Loucy (cell line): ENCODE data around the gene RAD51B.

ENCODE experiments used
- H2AFZ ChIP-seq: fragments of 200-600 bp; sonication (generic); 2 replicates; pipeline ENCODE4 v1.6.0; 2016; ENCODE audit warnings: antibody characterized with exemption, mild to moderate bottlenecking, low read length, moderate library complexity
- H3F3A ChIP-seq: fragments of 200-600 bp; 2 replicates; pipeline ENCODE4 v1.6.0; 2016; ENCODE audit warnings: antibody characterized with exemption, low read depth, mild to moderate bottlenecking
- H3K27me3 ChIP-seq: fragments of 200-600 bp; sonication (generic); 2 replicates; pipeline ENCODE4 v1.6.1; 2014; ENCODE audit warnings: low read length, mild to moderate bottlenecking; ENCODE audit not compliant: insufficient read depth, poor library complexity, severe bottlenecking
- H3K36me3 ChIP-seq: fragments of 200-600 bp; sonication (generic); 2 replicates; pipeline ENCODE4 v1.6.1; 2016; ENCODE audit warnings: low read length; ENCODE audit not compliant: insufficient read depth
- H3K4me1 ChIP-seq: fragments of 200-600 bp; sonication (generic); 2 replicates; pipeline ENCODE4 v1.5.1; 2014; ENCODE audit warnings: low read length, mild to moderate bottlenecking; ENCODE audit not compliant: insufficient read depth, poor library complexity, severe bottlenecking
- H3K4me2 ChIP-seq: fragments of 200-600 bp; sonication (generic); 2 replicates; pipeline ENCODE4 v1.6.0; 2014; ENCODE audit warnings: antibody characterized with exemption, low read length, low read depth, mild to moderate bottlenecking; ENCODE audit not compliant: poor library complexity, severe bottlenecking
- H3K4me3 ChIP-seq: fragments of 200-600 bp; sonication (generic); 2 replicates; pipeline ENCODE4 v1.5.1; 2014; ENCODE audit warnings: low read length, mild to moderate bottlenecking, mixed read lengths; ENCODE audit not compliant: poor library complexity, severe bottlenecking
- H3K79me2 ChIP-seq: fragments of 200-600 bp; sonication (generic); 2 replicates; pipeline ENCODE4 v1.6.1; 2014; ENCODE audit warnings: low read length; ENCODE audit not compliant: insufficient read depth
- H3K9ac ChIP-seq: fragments of 200-600 bp; sonication (generic); 2 replicates; pipeline ENCODE4 v1.6.0; 2014; ENCODE audit warnings: mild to moderate bottlenecking, low read depth, low read length, moderate library complexity; ENCODE audit not compliant: poor library complexity, severe bottlenecking
- H3K9me2 ChIP-seq: fragments of 200-600 bp; sonication (generic); replicated peaks from 2 replicates; pipeline ENCODE4 v1.6.1; 2016; ENCODE audit warnings: low read depth, low read length, mixed read lengths
- H3K9me3 ChIP-seq: fragments of 200-600 bp; sonication (generic); 2 replicates; pipeline ENCODE4 v1.6.1; 2014; ENCODE audit warnings: mild to moderate bottlenecking, antibody characterized with exemption, low read length, low read depth; ENCODE audit not compliant: insufficient read depth
- H4K20me1 ChIP-seq: fragments of 200-600 bp; sonication (generic); 2 replicates; pipeline ENCODE4 v1.6.0; 2014; ENCODE audit warnings: antibody characterized with exemption, low read length, mild to moderate bottlenecking; ENCODE audit not compliant: insufficient read depth, poor library complexity, severe bottlenecking
- CTCF ChIP-seq: fragments of 200-600 bp; sonication (generic); conservative IDR thresholded peaks from 2 replicates; pipeline ENCODE4 v1.5.1; 2014; ENCODE audit warnings: mild to moderate bottlenecking, antibody characterized with exemption, low read length
- EZH2phosphoT487 ChIP-seq: fragments of 200-600 bp; IDR thresholded peaks from 2 replicates; pipeline ENCODE4 v1.6.1; 2018; ENCODE audit warnings: antibody characterized with exemption, mild to moderate bottlenecking, moderate library complexity, borderline replicate concordance

The RAD51B gene

DNA sequence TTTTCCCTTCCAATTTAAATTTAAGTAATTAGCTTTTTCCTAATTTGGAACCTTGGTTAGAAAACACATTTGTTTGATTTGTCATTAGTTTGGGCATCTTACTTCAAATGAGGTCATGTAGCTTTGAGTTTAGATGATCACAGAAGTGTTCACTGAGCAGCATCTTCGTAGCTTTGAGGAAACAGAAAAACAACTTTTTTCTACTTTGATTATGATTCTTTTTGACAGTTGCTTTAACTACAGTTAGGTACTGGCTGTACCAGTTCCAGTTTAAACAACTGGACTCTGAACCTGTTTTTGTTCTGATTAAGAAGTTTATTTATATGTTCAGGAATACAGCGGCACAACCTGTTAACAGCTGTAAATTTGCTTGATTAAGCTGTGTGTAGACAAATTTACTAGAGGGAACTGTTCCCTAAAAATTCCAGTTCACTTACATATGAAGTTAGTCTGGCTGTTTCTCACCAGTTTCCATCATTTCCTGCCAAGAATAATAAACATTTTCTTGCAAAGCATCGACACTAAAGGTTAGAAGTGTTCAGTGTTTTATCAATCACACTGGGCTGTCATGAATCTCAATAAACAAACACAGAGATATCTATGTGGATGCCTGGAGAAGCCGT lies 191.9 kb downstream of the RAD51B start:
- no peaks in the 10 kb centered on the region for H3K9me3 ChIP-seq
- no peaks in the 10 kb centered on the region for H3K27me3 ChIP-seq
- no peak for TF ChIP-seq CTCF
- H3K4me1 ChIP-seq = no peaks in the 10 kb centered on the region
- no peaks in the 10 kb centered on the region for H3K9me2 ChIP-seq
- no peaks in the 10 kb centered on the region for H3F3A ChIP-seq
- no peak overlapping the region for H2AFZ ChIP-seq
- no peaks in the 10 kb centered on the region for H3K36me3 ChIP-seq
- H3K4me3 ChIP-seq = no peak overlapping the region
- no peaks in the 10 kb centered on the region for H3K79me2 ChIP-seq
- H4K20me1 ChIP-seq = no peaks in the 10 kb centered on the region
- H3K9ac ChIP-seq = no peak overlapping the region
- no peak overlapping the region for H3K4me2 ChIP-seq

DNA sequence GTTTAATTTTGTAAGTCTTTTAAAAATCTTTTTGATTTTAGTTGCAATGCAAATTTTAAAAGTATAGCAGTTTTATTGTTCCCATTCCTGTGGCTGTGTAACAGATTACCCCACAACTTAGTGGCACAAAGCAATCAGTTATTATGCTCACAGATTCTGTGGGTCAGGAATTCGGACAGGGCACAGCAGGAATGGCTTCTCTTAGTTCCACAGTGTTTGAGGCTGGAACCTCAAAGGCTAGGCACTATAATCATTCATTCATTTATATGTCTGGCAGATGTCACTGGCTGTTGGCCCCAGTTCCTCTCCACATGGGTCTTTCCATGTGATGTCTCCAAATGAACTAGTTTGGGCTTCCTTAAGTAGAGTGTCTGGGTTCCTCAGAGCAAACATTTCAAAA lies 193.3 kb downstream of the RAD51B start:
- no peak overlapping the region for H3K4me3 ChIP-seq
- no peaks in the 10 kb centered on the region for H3K27me3 ChIP-seq
- H4K20me1 ChIP-seq = no peaks in the 10 kb centered on the region
- H3K9me3 ChIP-seq = no peaks in the 10 kb centered on the region
- H3K9me2 ChIP-seq = no peaks in the 10 kb centered on the region
- no peaks in the 10 kb centered on the region for H3F3A ChIP-seq
- no peak overlapping the region for H3K9ac ChIP-seq
- no peak overlapping the region for H2AFZ ChIP-seq
- no peaks in the 10 kb centered on the region for H3K79me2 ChIP-seq
- no peak overlapping the region for H3K4me2 ChIP-seq
- H3K36me3 ChIP-seq = no peaks in the 10 kb centered on the region
- no peaks in the 10 kb centered on the region for H3K4me1 ChIP-seq
- TF ChIP-seq CTCF (no peak), EZH2phosphoT487 (no peak)

DNA sequence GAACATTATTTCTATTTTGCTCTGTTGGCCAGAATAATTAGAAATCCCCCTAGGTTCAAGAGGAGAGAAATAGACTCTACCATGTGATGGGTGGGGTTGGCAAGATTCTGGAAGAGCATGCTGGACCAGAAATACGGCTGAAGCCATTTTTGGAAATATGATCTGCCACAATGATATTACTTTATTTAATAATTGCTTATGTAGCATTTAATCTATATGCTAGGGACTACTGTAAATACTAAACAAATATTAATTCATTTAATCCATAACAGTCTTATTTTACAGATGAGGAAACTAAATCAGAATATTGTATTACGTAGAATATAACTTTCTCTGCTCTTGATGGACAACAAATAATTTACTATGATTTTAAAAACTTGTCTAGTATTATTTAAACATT lies 193.7 kb downstream of the RAD51B start:
- Histone ChIP-seq H3F3A (no peaks in the 10 kb centered on the region), H3K4me3 (no peak overlapping the region), H3K27me3 (no peaks in the 10 kb centered on the region), H3K36me3 (no peaks in the 10 kb centered on the region), H3K9ac (no peak overlapping the region), H3K4me2 (no peak overlapping the region), H3K9me2 (no peaks in the 10 kb centered on the region), H4K20me1 (no peaks in the 10 kb centered on the region), H3K9me3 (no peaks in the 10 kb centered on the region), H3K79me2 (no peaks in the 10 kb centered on the region), H2AFZ (no peak overlapping the region), H3K4me1 (no peaks in the 10 kb centered on the region)
- TF ChIP-seq CTCF (no peak), EZH2phosphoT487 (no peak)
